HL-60 (cell line): ENCODE results near the gene ADGRF4.

Experiments
- DNase-seq, 2 experiments: peaks; one replicate each; pipeline ENCODE4 v3.0.0-alpha.2; 2010 to 2020; ENCODE audit warnings: low read depth in 1 of 2, low spot score in 1 of 2
- H3K27ac ChIP-seq: fragments of 250-450 bp; sonication (Bioruptor Pico); replicated peaks from 2 replicates; pipeline ENCODE4 v1.5.1; 2020; ENCODE audit warnings: mild to moderate bottlenecking, moderate library complexity
- H3K27me3 ChIP-seq: fragments of 250-450 bp; sonication (Bioruptor Pico); 2 replicates; pipeline ENCODE4 v1.5.1; 2021; ENCODE audit warnings: mild to moderate bottlenecking, moderate library complexity; ENCODE audit not compliant: insufficient read depth, poor library complexity, severe bottlenecking
- H3K4me3 ChIP-seq: replicated peaks from 2 replicates; pipeline ENCODE4 v1.5.1; 2011; ENCODE audit warnings: mild to moderate bottlenecking, control low read depth, low read length; ENCODE audit not compliant: insufficient read depth
- CTCF ChIP-seq: IDR thresholded peaks from one replicate; pipeline ENCODE4 v1.5.1; 2011; ENCODE audit warnings: low read length, control low read depth, inconsistent platforms; ENCODE audit not compliant: insufficient read depth
- GABPA ChIP-seq: IDR thresholded peaks from 2 replicates; pipeline ENCODE4 v1.6.1; 2012; ENCODE audit warnings: low read depth
- POLR2AphosphoS5 ChIP-seq: IDR thresholded peaks from 2 replicates; pipeline ENCODE4 v1.6.1; 2012; ENCODE audit warnings: low read depth
- SPI1 ChIP-seq: IDR thresholded peaks from 2 replicates; pipeline ENCODE4 v1.6.1; 2012; ENCODE audit warnings: low read depth, mild to moderate bottlenecking, borderline replicate concordance
- TF ChIP-seq, protein P1 (sequence below): IDR thresholded peaks from 2 replicates; pipeline ENCODE4 v1.6.1; 2012; ENCODE audit warnings: low read depth; ENCODE audit not compliant: insufficient replicate concordance

ADGRF4 gene

GRCh38 chr6:47727391-47727790 is 29.0 kb downstream of the ADGRF4 start:
- DNase-seq = no peak
- peaks cover 2% of the 10 kb centered on the region for H3K27me3 ChIP-seq
- no peak overlapping the region for H3K27ac ChIP-seq
- no peak for TF ChIP-seq CTCF
- TF ChIP-seq SPI1 = no peak
- TF ChIP-seq, protein P1, sequence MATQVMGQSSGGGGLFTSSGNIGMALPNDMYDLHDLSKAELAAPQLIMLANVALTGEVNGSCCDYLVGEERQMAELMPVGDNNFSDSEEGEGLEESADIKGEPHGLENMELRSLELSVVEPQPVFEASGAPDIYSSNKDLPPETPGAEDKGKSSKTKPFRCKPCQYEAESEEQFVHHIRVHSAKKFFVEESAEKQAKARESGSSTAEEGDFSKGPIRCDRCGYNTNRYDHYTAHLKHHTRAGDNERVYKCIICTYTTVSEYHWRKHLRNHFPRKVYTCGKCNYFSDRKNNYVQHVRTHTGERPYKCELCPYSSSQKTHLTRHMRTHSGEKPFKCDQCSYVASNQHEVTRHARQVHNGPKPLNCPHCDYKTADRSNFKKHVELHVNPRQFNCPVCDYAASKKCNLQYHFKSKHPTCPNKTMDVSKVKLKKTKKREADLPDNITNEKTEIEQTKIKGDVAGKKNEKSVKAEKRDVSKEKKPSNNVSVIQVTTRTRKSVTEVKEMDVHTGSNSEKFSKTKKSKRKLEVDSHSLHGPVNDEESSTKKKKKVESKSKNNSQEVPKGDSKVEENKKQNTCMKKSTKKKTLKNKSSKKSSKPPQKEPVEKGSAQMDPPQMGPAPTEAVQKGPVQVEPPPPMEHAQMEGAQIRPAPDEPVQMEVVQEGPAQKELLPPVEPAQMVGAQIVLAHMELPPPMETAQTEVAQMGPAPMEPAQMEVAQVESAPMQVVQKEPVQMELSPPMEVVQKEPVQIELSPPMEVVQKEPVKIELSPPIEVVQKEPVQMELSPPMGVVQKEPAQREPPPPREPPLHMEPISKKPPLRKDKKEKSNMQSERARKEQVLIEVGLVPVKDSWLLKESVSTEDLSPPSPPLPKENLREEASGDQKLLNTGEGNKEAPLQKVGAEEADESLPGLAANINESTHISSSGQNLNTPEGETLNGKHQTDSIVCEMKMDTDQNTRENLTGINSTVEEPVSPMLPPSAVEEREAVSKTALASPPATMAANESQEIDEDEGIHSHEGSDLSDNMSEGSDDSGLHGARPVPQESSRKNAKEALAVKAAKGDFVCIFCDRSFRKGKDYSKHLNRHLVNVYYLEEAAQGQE = no peak
- no peak for TF ChIP-seq POLR2AphosphoS5
- no peak overlapping the region for H3K4me3 ChIP-seq

DNA sequence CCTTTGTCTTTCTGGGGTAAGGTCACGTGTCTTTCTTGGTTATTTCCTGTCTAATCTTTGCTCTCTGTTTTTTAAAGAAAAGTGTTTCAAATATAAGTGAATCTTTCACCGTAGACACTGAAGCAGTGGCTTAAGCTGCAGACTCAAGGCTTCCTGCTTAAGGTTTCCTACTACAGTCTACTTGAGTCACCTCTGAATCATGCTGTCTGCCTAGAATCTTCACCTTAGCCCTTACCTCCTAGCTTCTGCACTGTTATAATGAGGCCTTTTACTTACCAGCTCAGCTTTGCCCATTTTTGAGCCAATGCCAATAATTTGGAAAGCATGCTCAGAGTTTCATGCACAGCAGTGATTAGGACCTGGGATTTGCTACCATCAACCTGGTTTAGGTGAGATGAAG is 30.6 kb downstream of the ADGRF4 start:
- Histone ChIP-seq H3K27ac (no peak overlapping the region), H3K27me3 (peaks cover 2% of the 10 kb centered on the region), H3K4me3 (no peak overlapping the region)
- TF ChIP-seq GABPA (no peak), SPI1 (no peak), CTCF (no peak), POLR2AphosphoS5 (no peak)
- TF ChIP-seq, protein P1 = no peak
- DNase-seq = no peak

- TF ChIP-seq GABPA (no peak), CTCF (no peak), SPI1 (no peak), POLR2AphosphoS5 (no peak)
- TF ChIP-seq, protein P1 = no peak
Measured at GRCh38 chr6:47729457-47729856, 31.1 kb downstream of the ADGRF4 start.

More at GRCh38 chr6:47729457-47729856, 31.1 kb downstream of the ADGRF4 start:
- no peak for DNase-seq
- H3K27ac ChIP-seq = no peak overlapping the region
- H3K4me3 ChIP-seq = no peak overlapping the region
- H3K27me3 ChIP-seq = peaks cover 2% of the 10 kb centered on the region
